GM18526 (cell line): Measurements from ENCODE around the gene PRM3.

Source experiments
- POLR2A ChIP-seq: IDR thresholded peaks from 3 replicates; pipeline ENCODE4 v1.6.1; 2011; ENCODE audit not compliant: insufficient read length; ENCODE audit errors: extremely low read depth

The PRM3 gene

DNA sequence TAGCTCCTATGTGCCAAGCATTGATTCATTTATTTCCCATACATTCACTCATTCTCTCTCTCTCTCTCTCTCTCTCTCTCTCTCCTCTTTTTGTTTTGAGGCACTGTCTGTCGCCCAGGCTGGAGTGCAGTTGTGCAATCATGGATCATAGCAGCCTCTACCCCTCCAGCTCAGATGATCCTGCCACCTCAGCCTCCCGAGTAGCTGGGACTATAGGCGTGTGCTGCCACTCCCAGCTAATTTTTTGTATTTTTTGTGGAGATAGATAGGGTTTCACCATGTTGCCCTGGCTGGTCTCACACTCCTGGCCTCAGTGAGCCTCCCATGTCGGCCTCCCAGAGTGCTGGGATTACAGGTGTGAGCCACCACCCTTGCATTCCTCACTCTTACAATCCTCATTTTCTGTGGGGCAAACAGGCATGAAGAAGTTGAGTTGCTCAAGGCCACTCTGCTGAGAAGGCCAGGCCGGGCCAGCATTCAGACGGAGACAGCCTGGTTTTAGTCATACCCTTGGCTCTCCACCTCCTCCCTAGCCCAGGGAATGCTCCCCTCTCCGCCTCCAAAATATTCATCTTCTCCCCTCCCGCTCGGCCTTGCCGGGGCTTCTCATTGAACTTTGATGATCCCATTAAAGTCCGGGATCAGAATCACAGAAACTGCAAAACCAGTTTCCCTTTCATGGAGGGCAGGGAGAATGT, 3.6 kb upstream of the PRM3 start:
- TF ChIP-seq POLR2A, result no peak

DNA sequence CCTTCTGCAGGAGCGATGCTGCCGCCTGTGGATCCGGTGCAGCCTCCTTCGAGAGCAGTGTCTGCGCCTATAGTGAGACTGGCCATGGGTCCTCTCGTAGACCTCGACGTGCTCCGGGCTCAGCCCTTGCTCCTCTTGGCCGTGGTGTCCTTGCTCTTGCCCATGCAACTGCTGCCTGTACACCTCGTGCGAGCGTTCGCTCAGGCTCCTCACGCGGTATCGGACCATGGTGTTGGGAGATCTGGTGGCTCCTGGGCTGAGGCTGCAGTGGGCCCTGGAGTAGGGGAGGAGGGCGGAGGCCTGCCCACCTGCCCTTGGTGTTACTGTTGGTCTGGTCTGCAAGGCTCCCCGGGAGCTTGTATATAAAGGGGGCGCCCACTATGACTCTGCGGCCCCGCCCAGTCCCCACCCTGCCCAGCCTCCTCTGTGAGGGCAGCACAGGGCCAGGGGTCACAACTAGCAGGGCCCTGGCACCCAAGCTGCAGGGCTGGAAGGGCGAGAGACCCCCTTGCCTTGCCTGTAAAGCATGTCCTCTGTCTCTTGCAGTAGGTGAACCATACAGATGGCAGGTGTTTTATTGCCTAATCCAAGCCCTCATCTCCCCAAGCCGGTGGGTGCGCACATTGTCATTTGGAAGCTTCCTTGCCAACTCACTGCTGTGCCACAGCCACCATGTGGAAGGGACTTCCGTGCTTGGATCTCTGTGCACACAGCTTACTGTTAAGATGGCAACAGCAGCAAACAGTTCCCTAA, 2.9 kb upstream of the PRM3 start, which contains the start of gene PRM2:
TSS of gene PRM2 (minus strand) at position 338 of the 753 bp plus-strand sequence. CDS start at position 228, 110 bp downstream.
- TF ChIP-seq POLR2A, result no peak

DNA sequence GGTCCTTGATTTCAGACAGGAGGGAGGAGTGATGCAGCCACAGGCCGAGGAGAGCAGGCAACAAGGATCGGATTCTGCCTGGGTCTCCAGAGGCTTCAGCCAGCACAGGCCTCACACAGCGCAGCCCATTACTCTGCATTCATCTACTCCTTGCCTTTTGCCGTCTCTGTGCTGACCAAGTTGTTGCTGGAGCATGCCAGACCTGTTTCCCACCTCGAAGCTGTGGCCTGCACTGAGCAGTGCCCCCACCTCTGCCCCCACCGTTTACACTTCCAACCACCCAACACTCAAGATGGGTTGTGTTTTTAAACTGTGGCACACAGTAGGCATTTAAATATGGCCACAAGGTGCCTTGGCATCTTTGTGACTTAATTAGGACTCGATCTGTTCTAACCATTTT, 1.5 kb upstream of the PRM3 start:
- TF ChIP-seq POLR2A, result no peak

DNA sequence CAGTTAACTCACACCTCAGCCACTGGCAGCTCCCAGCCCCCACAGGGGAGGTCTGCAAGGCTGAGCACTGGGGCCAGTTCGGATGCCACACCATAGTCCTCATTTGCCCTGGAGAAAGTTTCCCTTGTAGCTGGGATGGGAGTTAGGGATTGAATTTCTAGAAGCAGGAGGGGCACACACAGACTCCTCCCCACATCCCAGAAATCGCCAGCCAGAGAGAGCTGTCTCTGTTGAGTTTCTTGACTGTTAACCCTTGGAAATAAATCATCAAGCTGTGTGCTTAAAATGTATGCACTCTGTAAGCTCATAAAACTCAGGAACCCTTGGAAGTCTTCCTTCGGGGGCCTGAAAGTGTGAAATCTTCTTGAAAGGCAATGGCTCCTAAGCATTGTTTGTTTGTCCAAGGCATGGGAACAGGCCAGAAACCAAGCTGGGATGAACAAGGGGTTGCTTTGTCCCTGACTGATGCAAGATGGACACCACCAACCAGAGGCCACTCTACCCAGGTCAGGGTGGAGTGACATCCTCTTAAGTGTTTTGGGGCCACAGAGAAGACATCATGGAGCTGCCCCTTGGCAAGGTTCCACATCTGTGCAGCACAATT, 394 bp upstream of the PRM3 start:
- TF ChIP-seq POLR2A, result no peak

DNA sequence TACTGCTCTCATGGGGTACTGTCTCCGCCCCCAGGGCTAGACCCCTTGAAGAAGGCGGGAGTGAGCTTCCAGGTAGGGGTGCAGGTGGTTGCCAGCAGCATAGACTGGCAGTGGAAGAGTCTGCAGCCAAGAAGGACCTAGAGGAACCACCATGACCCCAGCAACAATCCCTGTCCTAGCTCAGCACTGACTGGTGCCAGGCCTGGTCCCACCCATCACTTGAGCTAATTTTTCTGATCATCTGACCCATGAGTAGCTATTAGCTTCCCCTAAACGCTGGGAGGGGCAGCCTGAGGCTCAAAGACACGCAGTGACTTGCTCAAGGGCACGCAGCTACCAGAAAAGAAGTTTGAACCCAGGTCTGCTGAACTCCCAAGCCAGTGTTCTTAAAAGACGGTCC, 945 bp downstream of the PRM3 start:
- no peak for TF ChIP-seq POLR2A

DNA sequence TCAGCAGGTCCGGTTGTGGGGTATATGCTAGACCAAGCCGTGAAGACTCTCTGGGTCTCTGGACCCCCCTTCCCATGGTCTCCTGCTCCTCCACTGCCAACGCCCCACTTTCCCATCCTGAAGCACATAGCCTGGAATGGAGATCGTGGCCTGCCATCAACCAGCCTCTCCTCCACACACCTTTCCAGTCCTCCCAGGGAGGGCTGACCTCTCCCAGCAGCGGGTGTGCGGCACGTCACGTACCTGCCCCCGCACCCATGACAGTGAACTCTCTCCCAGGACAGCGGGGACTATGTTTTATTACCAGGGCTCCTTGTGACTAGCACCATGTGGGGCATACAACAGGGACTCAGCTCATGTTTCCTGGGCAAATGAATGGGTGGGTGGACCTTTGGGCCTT, 1.8 kb downstream of the PRM3 start:
- TF ChIP-seq POLR2A, result no peak

DNA sequence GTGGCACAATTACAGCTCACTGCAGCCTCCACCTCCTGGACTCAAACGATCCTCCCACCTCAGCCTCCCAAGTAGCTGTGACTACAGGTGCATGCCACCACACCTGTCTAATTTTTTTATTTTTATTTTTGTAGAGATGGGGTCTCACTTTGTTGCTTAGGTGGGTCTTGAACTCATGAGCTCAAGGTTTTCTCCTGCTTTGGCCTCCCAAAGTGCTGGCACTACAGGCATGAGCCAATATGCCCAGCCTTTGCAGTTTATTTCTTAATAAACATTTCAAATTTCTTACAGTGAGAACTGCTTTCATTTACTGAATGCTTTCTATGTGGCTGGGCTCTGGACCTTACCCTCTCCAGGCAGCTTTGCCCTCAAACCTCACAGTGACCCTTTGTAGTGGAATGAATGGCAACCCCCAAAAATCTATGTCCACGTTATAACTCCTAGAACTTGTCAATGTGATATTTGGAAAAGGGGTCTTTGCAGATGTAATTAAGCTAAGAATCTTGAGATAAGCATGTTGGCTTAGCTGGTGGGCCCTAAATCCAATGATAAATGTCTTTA, 2.7 kb downstream of the PRM3 start:
- TF ChIP-seq POLR2A, result no peak

DNA sequence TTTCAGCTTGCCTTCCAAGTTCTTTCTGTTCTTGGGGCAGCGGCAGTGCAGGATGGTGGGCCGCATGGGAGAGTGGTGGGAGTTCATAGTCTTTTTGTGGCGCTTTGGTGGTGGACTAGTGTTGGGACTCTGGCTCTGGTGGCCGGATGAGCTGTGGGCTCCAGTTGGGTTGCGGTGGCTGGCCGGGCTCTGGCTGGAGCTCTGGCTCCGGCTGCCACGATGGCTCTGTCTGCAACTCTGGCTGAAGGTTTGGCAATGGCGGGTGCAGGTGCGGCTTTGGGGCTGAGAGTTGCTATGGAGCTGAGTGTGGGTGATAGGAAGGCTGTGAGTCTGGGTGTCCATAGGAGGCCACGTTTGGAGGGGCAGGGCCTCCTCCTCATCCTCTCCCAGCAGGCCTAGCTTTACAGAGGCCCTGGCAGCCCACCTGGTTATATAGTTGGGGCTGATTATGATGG, 4.5 kb downstream of the PRM3 start, which contains the start of gene TNP2:
TSS of gene TNP2 (minus strand) at position 405 of the 455 bp plus-strand sequence. CDS start at position 342, 63 bp downstream.
- no peak for TF ChIP-seq POLR2A

DNA sequence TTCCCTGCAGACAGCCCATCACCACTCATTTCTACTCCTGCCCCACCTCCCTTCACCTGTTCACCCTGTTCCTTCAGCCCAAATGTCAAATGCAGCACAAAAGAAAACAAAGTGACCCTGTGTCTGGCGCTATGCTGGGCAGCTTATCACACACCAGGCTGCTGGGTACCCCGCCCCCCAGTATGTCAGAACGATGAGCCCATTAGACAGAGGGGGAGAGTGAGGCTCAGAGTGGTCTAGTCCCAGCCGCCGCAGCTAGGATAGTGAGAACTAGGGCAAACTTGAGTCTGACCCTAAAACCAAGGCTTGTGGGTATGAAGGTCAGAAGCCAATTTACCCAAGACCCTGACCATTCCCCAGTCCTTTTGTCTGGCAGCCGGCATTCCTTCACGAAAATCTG, 8.3 kb downstream of the PRM3 start:
- no peak for TF ChIP-seq POLR2A

DNA sequence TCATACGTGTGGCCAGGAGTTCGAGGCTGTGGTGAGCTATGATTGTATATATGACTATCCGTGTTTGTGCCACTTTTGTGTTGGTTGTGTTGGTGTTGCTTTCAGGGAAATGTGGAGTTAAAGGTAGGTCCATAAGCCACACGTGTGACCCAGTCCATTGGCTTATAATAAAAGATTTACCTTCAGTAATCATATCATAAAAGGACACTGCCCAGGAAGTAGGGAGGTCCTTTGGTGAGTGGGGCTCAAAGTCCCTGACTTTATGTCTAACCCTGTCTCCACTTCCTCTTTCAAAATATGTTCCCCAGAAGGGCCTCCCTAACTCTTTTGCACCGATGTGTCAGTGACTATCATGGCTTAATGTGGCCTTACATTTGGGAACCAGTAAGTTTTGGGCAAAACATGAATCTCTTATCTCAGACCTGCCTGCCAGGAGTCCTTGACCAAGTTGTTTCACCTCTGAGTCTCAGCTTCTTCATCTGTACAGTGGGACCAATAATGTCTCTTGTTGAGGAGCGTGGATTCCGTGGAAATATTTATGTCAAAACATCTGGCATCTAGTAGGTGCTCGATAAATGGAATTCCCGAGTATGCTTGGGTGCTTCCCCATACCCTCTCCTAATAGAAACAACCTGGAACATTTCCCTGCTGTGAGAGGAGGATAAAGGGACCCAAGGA, 9.1 kb downstream of the PRM3 start:
- no peak for TF ChIP-seq POLR2A

DNA sequence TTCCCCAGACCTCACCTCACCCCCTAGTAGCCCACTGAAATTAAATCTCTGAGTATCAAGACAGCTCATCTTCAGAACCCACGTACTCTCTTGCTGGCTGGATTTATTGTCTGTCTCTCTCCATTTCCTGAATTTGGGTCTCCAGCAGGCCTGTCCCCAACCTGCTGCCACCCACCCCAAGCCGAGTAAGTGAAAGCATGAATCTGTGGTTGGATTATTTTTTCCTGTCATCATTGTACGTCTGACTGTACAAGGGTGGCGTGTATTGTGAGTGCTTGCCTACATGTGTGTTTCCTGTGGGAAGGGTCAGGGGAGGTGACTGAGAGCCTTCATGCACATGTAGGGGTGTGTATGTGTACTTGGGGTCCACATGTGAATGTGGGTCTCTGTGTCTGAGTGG, 9.7 kb downstream of the PRM3 start:
- TF ChIP-seq POLR2A, result no peak

DNA sequence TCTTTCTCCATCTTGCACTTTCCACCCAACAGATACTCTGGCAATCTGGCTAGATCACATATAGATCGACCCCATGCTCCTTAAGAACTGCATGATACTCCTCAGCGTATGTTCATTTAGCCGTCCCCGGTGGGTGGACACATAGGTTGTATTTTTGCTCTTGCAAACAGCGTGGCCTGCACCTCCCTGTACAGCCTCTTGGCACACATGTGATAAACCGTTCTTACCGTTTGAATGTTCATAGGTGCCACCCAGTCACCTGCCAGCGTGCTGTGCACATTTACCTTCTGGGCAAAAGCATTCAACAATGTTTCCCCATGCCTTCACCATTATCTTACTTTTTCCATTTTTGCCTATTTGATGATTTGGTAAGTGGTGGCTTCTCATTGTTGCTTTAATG, 10.5 kb downstream of the PRM3 start:
- TF ChIP-seq POLR2A, result no peak

DNA sequence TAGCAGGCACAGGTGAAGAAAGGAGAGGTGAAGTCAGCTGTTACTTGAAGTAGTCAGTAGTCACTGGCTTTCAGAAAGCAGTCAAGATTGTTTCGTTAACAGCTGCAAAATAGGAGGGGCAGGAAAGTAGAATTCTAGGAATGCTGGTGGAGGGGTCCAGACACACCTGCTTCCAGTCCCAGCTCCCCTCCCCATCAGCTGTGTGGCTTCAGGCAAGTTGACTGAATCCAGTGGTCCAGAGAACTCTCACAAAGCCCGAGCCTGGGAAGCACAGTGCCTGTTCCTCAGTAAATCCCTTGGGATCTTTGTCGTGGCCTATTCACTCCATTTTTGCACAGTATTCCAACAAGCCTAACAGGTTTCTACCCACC, 12.8 kb downstream of the PRM3 start:
- no peak for TF ChIP-seq POLR2A

DNA sequence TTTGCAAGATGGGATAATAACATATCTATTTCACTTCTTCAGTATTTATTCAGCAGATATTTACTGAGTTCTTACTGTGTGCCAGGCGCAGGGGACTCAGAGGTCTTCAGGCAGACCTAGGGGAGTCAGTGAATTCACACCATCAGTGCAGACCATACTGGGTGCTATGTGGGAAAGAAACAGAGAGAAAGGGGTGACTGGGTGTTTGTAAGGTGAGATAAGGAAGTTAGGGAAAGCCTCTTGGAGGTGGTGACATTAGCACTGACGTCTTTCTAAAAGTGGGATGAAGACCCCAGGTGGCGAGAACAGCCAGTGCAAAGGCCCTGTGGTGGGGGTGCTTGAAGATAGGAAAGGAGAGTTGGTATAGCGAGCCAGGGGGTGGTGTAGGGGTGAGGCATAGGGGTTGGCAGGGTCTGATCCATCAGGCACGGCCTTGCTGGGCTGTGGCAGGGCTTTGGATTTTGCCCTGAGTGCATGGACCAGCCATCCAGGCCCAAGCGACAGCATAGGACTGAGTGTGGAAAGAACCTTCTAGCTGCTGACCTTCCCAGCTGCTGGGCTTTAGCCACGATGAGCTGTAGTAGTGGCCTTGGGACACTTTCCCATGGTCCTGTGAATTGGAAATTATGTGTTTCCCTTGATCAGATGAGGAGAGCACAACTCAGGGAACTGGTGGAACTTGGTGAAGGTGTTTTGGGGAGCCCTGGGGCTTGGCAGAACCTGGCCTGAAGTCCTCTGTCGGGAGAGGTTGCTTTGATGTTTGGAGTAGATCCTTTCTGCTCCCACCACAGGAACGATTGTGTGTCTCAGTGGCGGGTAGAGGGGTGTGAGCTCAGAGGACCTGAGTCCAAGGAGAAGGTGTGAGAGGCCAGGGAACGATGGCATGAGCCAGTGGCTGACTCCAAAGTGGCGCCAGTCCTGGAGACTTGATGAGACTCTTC, 13.5 kb downstream of the PRM3 start:
- TF ChIP-seq POLR2A, result no peak
